Measurements from ENCODE around the gene NLRX1.

- TF ChIP-seq CTCF (IDR thresholded peaks at IDR 0.05; ENCODE audit: low read depth, low read length, poor library complexity, severe bottlenecking) (no peak), EZH2phosphoT487 (IDR thresholded peaks at IDR 0.05; ENCODE audit: borderline replicate concordance, low read length) (no peak)
Observed at GRCh38 chr11:119145551-119145950, 23.0 kb upstream of the NLRX1 start.

All from DOHH2 (cell line).